ENCODE data around the gene GATAD2B. TPM values are rescaled to one million over a fixed set of nuclear protein-coding genes. Genes with fewer than 3 reads are reported as not detected.

Gene GATAD2B
- total and polyA plus RNA-seq, 9 donors = 11.2 to 73.0 (median 55.8) TPM

- intact Hi-C loops (cut with DNase I) = loop anchor here in 3 of 4 donors (5.0 to 10.0 kb wide), 3 partner anchors 149 to 271 kb away; partner anchors contain the start of genes ILF2 (in 2 of the 3) and NPR1 (in 2 of the 3)
- 0 to 1% (median 1%) methylated on average over 53 to 89 of the region's 95 CpGs for WGBS, 3 donors
- Histone ChIP-seq H3K36me3 (no peaks in the 10 kb centered on the region), H3K9me3 (no peaks in the 10 kb centered on the region), H3K27me3 (no peaks in the 10 kb centered on the region), H3K4me1 (ENCODE audit: insufficient read depth) (peaks cover 7% of the 10 kb centered on the region), H3K4me3 (peak overlapping the region; percentile 88), H3K27ac (peak overlapping the region; percentile 95 to 97)
- TF ChIP-seq POLR2A (IDR thresholded peaks at IDR 0.05) (peak; percentile 8), EP300 (IDR thresholded peaks at IDR 0.05) (no peak), CTCF (IDR thresholded peaks at IDR 0.05) (no peak)
- peak; percentile 78 to 86 (median 82) for DNase-seq
Measured at GRCh38 chr1:153945795-153946621, 23.2 kb upstream of the GATAD2B start.

- DNase-seq = peak; percentile 41 to 62 (median 59)
- intact Hi-C loops (cut with DNase I) = loop anchor here in 3 of 4 donors (5.0 to 10.0 kb wide), 3 partner anchors 148 to 270 kb away; partner anchors contain the start of genes ILF2 (in 2 of the 3) and NPR1 (in 2 of the 3)
- 35 to 39% (median 37%) methylated on average over 11 to 12 of the region's 12 CpGs for WGBS, 3 donors
- Histone ChIP-seq H3K4me3 (peak overlapping the region; percentile 88), H3K4me1 (ENCODE audit: insufficient read depth) (peaks cover 7% of the 10 kb centered on the region), H3K27ac (peak overlapping the region; percentile 95 to 97), H3K36me3 (no peaks in the 10 kb centered on the region), H3K9me3 (no peaks in the 10 kb centered on the region), H3K27me3 (no peaks in the 10 kb centered on the region)
- TF ChIP-seq POLR2A (IDR thresholded peaks at IDR 0.05) = no peak
- no peak for TF ChIP-seq CTCF (IDR thresholded peaks at IDR 0.05)
Measured at GRCh38 chr1:153945131-153945794, 22.5 kb upstream of the GATAD2B start.

GRCh38 chr1:153944827-153945117 lies 22.0 kb upstream of the GATAD2B start:
- Histone ChIP-seq H3K4me3 (no peak overlapping the region), H3K27ac (peak overlapping the region; percentile 95 to 97), H3K4me1 (ENCODE audit: insufficient read depth) (peaks cover 7% of the 10 kb centered on the region), H3K9me3 (no peaks in the 10 kb centered on the region), H3K27me3 (no peaks in the 10 kb centered on the region), H3K36me3 (no peaks in the 10 kb centered on the region)
- DNase-seq = no peak
- 71 to 80% (median 79%) methylated on average over 3 of the region's 3 CpGs for WGBS, 3 donors
- no peak for TF ChIP-seq POLR2A (IDR thresholded peaks at IDR 0.05)
- intact Hi-C loops (cut with DNase I) = loop anchor here in 3 of 4 donors (5.0 to 10.0 kb wide), 3 partner anchors 147 to 270 kb away; partner anchors contain the start of genes ILF2 (in 2 of the 3) and NPR1 (in 2 of the 3)

GRCh38 chr1:153944005-153944826 lies 21.4 kb upstream of the GATAD2B start:
- Histone ChIP-seq H3K27me3 (no peaks in the 10 kb centered on the region), H3K4me3 (no peak overlapping the region), H3K9me3 (no peaks in the 10 kb centered on the region), H3K36me3 (no peaks in the 10 kb centered on the region), H3K27ac (peak overlapping the region; percentile 95 to 97), H3K4me1 (ENCODE audit: insufficient read depth) (peaks cover 7% of the 10 kb centered on the region)
- no peak for TF ChIP-seq EP300 (IDR thresholded peaks at IDR 0.05)
- no peak for TF ChIP-seq POLR2A (IDR thresholded peaks at IDR 0.05)
- no peak for TF ChIP-seq CTCF (IDR thresholded peaks at IDR 0.05)
- 76 to 84% (median 81%) methylated on average over 15 of the region's 15 CpGs for WGBS, 3 donors
- intact Hi-C loops (cut with DNase I) = loop anchor here in 3 of 4 donors (10.0 kb wide), 2 partner anchors 149 to 269 kb away; partner anchors contain the start of genes ILF2 (in 2 of the 3) and NPR1 (in 2 of the 3)
- DNase-seq = peak in 1 of 5 donors; percentile 23

Data from ovary (tissue), 9 donors.